HG03442 (cell line): ENCODE measurements around the gene ZNF574.
"Not testable (repeated sequence)": the region's sequence is repeated elsewhere in the genome, so short reads cannot be mapped to it uniquely, and the experiment has no call there.

Experiments
- ATAC-seq: cut with Tn5 transposase; IDR thresholded peaks from one replicate; pipeline ENCODE4 v1.9.1; 2021; ENCODE audit warnings: mild to moderate bottlenecking, moderate library complexity; ENCODE audit not compliant: unreplicated experiment

The ZNF574 gene

GRCh38 chr19:42075616-42076379, at the start of gene ZNF574:
Gene ZNF574, plus strand, starts transcription at chr19:42076166. Its CDS starts 2,441 bp downstream, at chr19:42078607.
- peak; percentile 89 for ATAC-seq

- no peak for ATAC-seq
These were observed 47.4 kb upstream of the ZNF574 start for GRCh38 chr19:42028304-42029216.

GRCh38 chr19:42030645-42031440, 45.1 kb upstream of the ZNF574 start:
- no peak for ATAC-seq

GRCh38 chr19:42032431-42032830, 43.5 kb upstream of the ZNF574 start:
- no peak for ATAC-seq

- ATAC-seq, result no peak
These were observed 42.6 kb upstream of the ZNF574 start for GRCh38 chr19:42033413-42033812.

- ATAC-seq, result peak; percentile 41
These were observed 41.1 kb upstream of the ZNF574 start for GRCh38 chr19:42034640-42035391.

- no peak for ATAC-seq
These were observed 38.3 kb upstream of the ZNF574 start for GRCh38 chr19:42037649-42038048.

- ATAC-seq, result no peak
These were observed 37.3 kb upstream of the ZNF574 start for GRCh38 chr19:42038666-42039065.

GRCh38 chr19:42040031-42040430, 35.9 kb upstream of the ZNF574 start:
- ATAC-seq, result no peak

- ATAC-seq, result not testable (repeated sequence)
These were observed 35.5 kb upstream of the ZNF574 start for GRCh38 chr19:42040491-42040890.

- no peak for ATAC-seq
These were observed 33.4 kb upstream of the ZNF574 start for GRCh38 chr19:42042455-42043170.

GRCh38 chr19:42045575-42045974, 30.4 kb upstream of the ZNF574 start:
- no peak for ATAC-seq

- ATAC-seq, result no peak
These were observed 27.0 kb upstream of the ZNF574 start for GRCh38 chr19:42048992-42049391.

- no peak for ATAC-seq
These were observed 24.5 kb upstream of the ZNF574 start for GRCh38 chr19:42051166-42052115.

- ATAC-seq, result no peak
These were observed 23.6 kb upstream of the ZNF574 start for GRCh38 chr19:42052241-42052863.

GRCh38 chr19:42053037-42053935, 22.7 kb upstream of the ZNF574 start:
- ATAC-seq, result no peak

GRCh38 chr19:42054205-42054604, 21.8 kb upstream of the ZNF574 start:
- ATAC-seq, result no peak
